ENCODE data around the gene DCP1A. TPM values are rescaled to one million over a fixed set of nuclear protein-coding genes. Genes with fewer than 3 reads are reported as not detected.

DCP1A gene
- total and polyA plus RNA-seq, 2 experiments from 2014 or later, result 20.4 to 34.5 TPM

DNA sequence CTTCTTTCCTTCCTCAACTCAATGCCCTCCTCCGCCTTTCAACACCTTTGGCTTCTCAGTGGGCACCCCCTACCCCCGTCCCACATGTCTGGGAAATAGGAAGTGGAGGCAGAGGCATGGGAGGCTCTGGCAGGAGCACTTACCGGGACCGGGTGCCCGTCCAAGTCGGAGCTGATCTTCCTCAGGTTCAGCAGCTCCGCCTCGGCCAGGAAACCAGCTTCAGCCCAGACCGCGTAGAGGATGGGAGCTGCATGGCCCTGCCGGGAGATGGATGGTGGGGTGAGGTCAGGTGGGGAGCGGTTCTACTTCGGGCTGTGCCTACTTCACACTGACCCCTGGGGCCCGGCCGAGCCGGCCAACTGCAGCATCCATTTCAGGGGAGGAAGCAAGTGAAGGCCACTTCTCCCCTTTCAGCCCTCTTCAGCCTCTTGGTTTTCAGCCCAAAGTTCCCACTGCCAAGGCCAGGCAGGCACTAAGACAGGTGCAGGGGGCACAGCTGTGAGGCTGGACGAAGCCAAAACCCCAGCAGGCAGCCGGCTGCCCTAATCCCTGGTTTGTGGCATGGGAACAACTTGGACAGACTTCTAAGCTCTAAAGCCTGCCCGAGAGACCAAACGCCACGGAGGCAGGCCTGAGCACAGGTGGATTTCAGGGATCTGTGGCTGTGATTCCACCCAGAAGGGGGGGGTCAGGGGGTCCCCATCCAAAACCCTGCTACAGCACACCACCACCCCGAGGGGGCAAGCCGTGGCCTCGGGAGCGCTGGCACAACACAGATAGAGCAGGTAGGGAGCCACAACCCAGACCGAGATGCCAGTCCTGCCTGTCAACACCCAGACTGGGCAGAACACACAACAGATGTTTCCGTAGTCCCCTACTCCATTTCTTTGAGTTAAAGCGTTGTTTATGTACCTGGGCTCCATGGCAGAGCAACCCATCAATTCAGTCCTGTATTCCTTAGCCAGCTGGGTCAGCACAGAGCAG lies 106.1 kb downstream of the DCP1A start:
- WGBS (ENCODE audit: low lambda C conversion rate, missing lambda C conversion rate), result 96% methylated on average over 26 of the region's 28 CpGs
- Histone ChIP-seq H2AFZ (no peak overlapping the region), H3K27ac (no peak overlapping the region), H3K9me2 (replicated peaks; ENCODE audit: insufficient read depth) (no peaks in the 10 kb centered on the region), H3K9me3 (ENCODE audit: low read depth) (no peaks in the 10 kb centered on the region), H3K4me2 (no peak overlapping the region), H3K27me3 (no peaks in the 10 kb centered on the region), H3K4me1 (ENCODE audit: insufficient read depth) (peaks cover 22% of the 10 kb centered on the region), H3K79me2 (peaks cover 67% of the 10 kb centered on the region), H4K20me1 (ENCODE audit: insufficient read depth, poor library complexity, severe bottlenecking) (peaks cover 39% of the 10 kb centered on the region), H3K4me3 (no peak overlapping the region), H3K36me3 (replicated peaks; ENCODE audit: insufficient read depth, low read depth) (no peaks in the 10 kb centered on the region)
- TF ChIP-seq, protein P1, sequence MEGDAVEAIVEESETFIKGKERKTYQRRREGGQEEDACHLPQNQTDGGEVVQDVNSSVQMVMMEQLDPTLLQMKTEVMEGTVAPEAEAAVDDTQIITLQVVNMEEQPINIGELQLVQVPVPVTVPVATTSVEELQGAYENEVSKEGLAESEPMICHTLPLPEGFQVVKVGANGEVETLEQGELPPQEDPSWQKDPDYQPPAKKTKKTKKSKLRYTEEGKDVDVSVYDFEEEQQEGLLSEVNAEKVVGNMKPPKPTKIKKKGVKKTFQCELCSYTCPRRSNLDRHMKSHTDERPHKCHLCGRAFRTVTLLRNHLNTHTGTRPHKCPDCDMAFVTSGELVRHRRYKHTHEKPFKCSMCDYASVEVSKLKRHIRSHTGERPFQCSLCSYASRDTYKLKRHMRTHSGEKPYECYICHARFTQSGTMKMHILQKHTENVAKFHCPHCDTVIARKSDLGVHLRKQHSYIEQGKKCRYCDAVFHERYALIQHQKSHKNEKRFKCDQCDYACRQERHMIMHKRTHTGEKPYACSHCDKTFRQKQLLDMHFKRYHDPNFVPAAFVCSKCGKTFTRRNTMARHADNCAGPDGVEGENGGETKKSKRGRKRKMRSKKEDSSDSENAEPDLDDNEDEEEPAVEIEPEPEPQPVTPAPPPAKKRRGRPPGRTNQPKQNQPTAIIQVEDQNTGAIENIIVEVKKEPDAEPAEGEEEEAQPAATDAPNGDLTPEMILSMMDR (IDR thresholded peaks at IDR 0.05; ENCODE audit: poor library complexity), result no peak
- no peak for TF ChIP-seq EZH2 (IDR thresholded peaks at IDR 0.05; ENCODE audit: borderline replicate concordance)
- TF ChIP-seq EZH2phosphoT487 (IDR thresholded peaks at IDR 0.05; ENCODE audit: low read depth, severe bottlenecking, unreplicated experiment), result no peak
- DNase-seq (ENCODE audit: low spot score), result no peak

DNA sequence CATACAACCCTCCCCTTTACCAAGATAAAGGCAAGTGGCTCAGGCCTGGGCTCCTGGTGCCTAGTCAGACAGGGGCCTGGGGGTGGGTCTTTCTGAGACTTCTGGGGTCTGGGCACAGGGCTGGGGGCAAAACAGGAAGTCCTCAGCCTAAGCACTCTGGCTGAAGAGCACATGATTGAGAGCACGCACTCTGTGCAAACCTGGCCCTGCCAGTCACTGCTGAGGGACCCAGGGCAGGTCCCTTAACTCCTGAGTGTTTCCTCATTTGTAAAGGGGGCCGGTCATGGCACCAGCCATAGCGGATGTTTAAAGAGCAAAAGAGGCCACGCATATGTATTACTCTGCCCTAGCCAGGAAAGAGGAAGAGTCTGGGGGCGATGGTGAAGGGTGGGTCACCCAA lies 107.5 kb downstream of the DCP1A start:
- H3K4me3 ChIP-seq, result no peak overlapping the region
- H3K27ac ChIP-seq, result peak overlapping the region; percentile 84
- H3K4me2 ChIP-seq, result no peak overlapping the region
- peaks cover 52% of the 10 kb centered on the region for H3K79me2 ChIP-seq
- TF ChIP-seq, protein P1 (IDR thresholded peaks at IDR 0.05; ENCODE audit: poor library complexity), result no peak
- TF ChIP-seq EZH2phosphoT487 (IDR thresholded peaks at IDR 0.05; ENCODE audit: low read depth, severe bottlenecking, unreplicated experiment) (no peak), EZH2 (IDR thresholded peaks at IDR 0.05; ENCODE audit: borderline replicate concordance) (no peak)
- H3K27me3 ChIP-seq, result no peaks in the 10 kb centered on the region
- no peaks in the 10 kb centered on the region for H3K36me3 ChIP-seq (replicated peaks; ENCODE audit: insufficient read depth, low read depth)
- H4K20me1 ChIP-seq (ENCODE audit: insufficient read depth, poor library complexity, severe bottlenecking), result peaks cover 27% of the 10 kb centered on the region
- 92% methylated on average over 5 of the region's 5 CpGs for WGBS (ENCODE audit: low lambda C conversion rate, missing lambda C conversion rate)
- no peak for DNase-seq (ENCODE audit: low spot score)
- H3K4me1 ChIP-seq (ENCODE audit: insufficient read depth), result peaks cover 22% of the 10 kb centered on the region
- no peaks in the 10 kb centered on the region for H3K9me2 ChIP-seq (replicated peaks; ENCODE audit: insufficient read depth)
- H3K9me3 ChIP-seq (ENCODE audit: low read depth), result no peaks in the 10 kb centered on the region
- H2AFZ ChIP-seq, result no peak overlapping the region

DNA sequence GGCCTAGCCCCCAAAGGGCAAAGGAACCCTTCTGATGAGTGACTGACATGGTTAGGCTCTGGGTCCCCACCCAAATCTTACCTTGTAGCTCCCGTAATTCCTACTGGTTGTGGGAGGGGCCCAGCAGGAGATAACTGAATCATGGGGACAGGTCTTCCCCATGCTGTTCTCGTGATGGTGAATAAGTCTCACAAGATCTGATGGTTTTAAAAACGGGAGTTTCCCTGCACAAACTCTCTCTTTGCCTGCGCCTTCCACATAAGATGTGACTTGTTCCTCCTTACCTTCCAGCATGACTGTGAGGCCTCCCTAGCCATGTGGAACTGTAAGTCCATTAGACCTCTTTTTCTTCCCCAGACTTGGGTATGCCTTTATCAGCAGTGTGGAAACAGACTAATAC lies 108.5 kb downstream of the DCP1A start:
- Histone ChIP-seq H3K36me3 (replicated peaks; ENCODE audit: insufficient read depth, low read depth) (no peaks in the 10 kb centered on the region), H3K9me3 (ENCODE audit: low read depth) (no peaks in the 10 kb centered on the region), H3K9me2 (replicated peaks; ENCODE audit: insufficient read depth) (no peaks in the 10 kb centered on the region), H3K27ac (peak overlapping the region; percentile 84), H4K20me1 (ENCODE audit: insufficient read depth, poor library complexity, severe bottlenecking) (peaks cover 19% of the 10 kb centered on the region), H3K4me3 (no peak overlapping the region), H2AFZ (no peak overlapping the region), H3K27me3 (no peaks in the 10 kb centered on the region), H3K79me2 (peaks cover 43% of the 10 kb centered on the region), H3K4me1 (ENCODE audit: insufficient read depth) (peaks cover 22% of the 10 kb centered on the region), H3K4me2 (no peak overlapping the region)
- WGBS (ENCODE audit: low lambda C conversion rate, missing lambda C conversion rate), result 91% methylated on average over 4 of the region's 4 CpGs
- TF ChIP-seq, protein P1 (IDR thresholded peaks at IDR 0.05; ENCODE audit: poor library complexity), result no peak
- TF ChIP-seq EZH2phosphoT487 (IDR thresholded peaks at IDR 0.05; ENCODE audit: low read depth, severe bottlenecking, unreplicated experiment), result no peak
- no peak for TF ChIP-seq EZH2 (IDR thresholded peaks at IDR 0.05; ENCODE audit: borderline replicate concordance)
- DNase-seq (ENCODE audit: low spot score), result no peak
